Measurements from ENCODE around the gene DNAJC4. TPM values are rescaled to one million over a fixed set of nuclear protein-coding genes. Genes with fewer than 3 reads are reported as not detected.

The DNAJC4 gene
- total RNA-seq, 1 experiment from 2014 or later: 57.1 TPM

DNA sequence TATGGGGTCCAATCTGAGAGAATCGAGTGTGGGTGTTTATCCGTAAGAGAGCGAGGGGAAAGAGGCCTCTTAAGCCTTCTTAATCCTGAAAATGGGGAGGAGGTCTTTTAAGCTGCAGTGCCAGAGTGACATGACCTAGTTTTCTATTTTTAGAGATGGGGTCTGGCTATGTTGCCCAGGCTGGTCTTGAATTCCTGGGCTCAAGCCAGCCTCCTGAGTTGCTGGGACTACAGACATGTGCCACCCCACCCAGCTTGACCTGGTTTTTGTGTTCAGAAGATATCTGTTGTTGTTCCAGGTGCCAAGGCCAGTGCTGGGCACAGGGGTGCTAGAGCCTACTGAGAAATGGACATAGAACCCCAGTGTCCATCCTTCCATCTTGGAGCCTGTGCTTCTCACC is 52.7 kb downstream of the DNAJC4 start:
- no TSS peak for BruUV-seq (replicated peaks)
- POLR2A ChIA-PET (ENCODE audit: unreplicated experiment): no interaction called here
- Histone ChIP-seq H4K20me1 (ENCODE audit: insufficient read depth) (no peaks in the 10 kb centered on the region), H3K27ac (no peak overlapping the region), H3K79me2 (ENCODE audit: low read depth) (peaks cover 15% of the 10 kb centered on the region; the same call in 1 of the 2 replicates), H3K4me2 (peak overlapping the region; percentile 82; the same call in 1 of the 2 replicates), H2AFZ (no peak overlapping the region), H3F3A (ENCODE audit: insufficient read depth, low read depth) (peaks cover 17% of the 10 kb centered on the region; the same call in 1 of the 2 replicates), H3K9me2 (ENCODE audit: insufficient read depth) (no peaks in the 10 kb centered on the region), H3K4me3 (no peak overlapping the region), H3K36me3 (ENCODE audit: low read depth) (no peaks in the 10 kb centered on the region), H3K27me3 (ENCODE audit: insufficient read depth, low read depth) (no peaks in the 10 kb centered on the region), H3K9me3 (ENCODE audit: insufficient read depth, low read depth) (no peaks in the 10 kb centered on the region), H3K4me1 (replicated peaks; ENCODE audit: insufficient read depth) (peaks cover 22% of the 10 kb centered on the region)
- CTCF ChIA-PET: interaction anchor here (0.6 to 0.7 kb wide), 3 partner anchors 23 to 98 kb away, joined by 3 to 7 read pairs (median 3); no protein-coding TSS in a partner anchor
- intact Hi-C loops (cut with micrococcal nuclease; ENCODE audit: unreplicated experiment): no loop called here
- peak in 1 of 2 experiments; percentile 15 for DNase-seq
- no peak for TF ChIP-seq EZH2 (IDR thresholded peaks at IDR 0.05; ENCODE audit: low read depth)
- TF ChIP-seq, protein P1, sequence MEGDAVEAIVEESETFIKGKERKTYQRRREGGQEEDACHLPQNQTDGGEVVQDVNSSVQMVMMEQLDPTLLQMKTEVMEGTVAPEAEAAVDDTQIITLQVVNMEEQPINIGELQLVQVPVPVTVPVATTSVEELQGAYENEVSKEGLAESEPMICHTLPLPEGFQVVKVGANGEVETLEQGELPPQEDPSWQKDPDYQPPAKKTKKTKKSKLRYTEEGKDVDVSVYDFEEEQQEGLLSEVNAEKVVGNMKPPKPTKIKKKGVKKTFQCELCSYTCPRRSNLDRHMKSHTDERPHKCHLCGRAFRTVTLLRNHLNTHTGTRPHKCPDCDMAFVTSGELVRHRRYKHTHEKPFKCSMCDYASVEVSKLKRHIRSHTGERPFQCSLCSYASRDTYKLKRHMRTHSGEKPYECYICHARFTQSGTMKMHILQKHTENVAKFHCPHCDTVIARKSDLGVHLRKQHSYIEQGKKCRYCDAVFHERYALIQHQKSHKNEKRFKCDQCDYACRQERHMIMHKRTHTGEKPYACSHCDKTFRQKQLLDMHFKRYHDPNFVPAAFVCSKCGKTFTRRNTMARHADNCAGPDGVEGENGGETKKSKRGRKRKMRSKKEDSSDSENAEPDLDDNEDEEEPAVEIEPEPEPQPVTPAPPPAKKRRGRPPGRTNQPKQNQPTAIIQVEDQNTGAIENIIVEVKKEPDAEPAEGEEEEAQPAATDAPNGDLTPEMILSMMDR (conservative IDR thresholded peaks at IDR 0.05): no peak

Other genes with a start within 250 kb of the DNAJC4 start
- 105 and 119 TPM in 2 replicates for gene OTUB1, start 244.1 kb upstream of the DNAJC4 start, total RNA-seq (2021)
- 0.25 and 0.44 TPM in 2 replicates for gene FLRT1, start 194.6 kb upstream of the DNAJC4 start, total RNA-seq (2021)
- gene MACROD1, start 64.4 kb upstream of the DNAJC4 start, total RNA-seq (2021): 41.0 and 68.8 TPM in 2 replicates
- 267 and 299 TPM in 2 replicates for gene STIP1, start 44.4 kb upstream of the DNAJC4 start, total RNA-seq (2021)
- 5.0 and 6.6 TPM in 2 replicates for gene FERMT3, start 23.8 kb upstream of the DNAJC4 start, total RNA-seq (2021)
- gene TRPT1, start 4.4 kb upstream of the DNAJC4 start, total RNA-seq (2021): 55.2 and 76.2 TPM in 2 replicates
- gene NUDT22, start 4.3 kb upstream of the DNAJC4 start, total RNA-seq (2021): 87.4 and 112 TPM in 2 replicates
- 110 and 129 TPM in 2 replicates for gene VEGFB, start 4.0 kb downstream of the DNAJC4 start, total RNA-seq (2021)
- gene FKBP2, start 10.5 kb downstream of the DNAJC4 start, total RNA-seq (2021): 84.2 and 93.2 TPM in 2 replicates
- gene PPP1R14B, start 16.4 kb downstream of the DNAJC4 start, total RNA-seq (2021): 385 and 435 TPM in 2 replicates
- 73.2 and 79.6 TPM in 2 replicates for gene PLCB3, start 21.0 kb downstream of the DNAJC4 start, total RNA-seq (2021)
- gene BAD, start 54.1 kb downstream of the DNAJC4 start, total RNA-seq (2021): 94.3 and 94.4 TPM in 2 replicates
- gene GPR137, start 55.3 kb downstream of the DNAJC4 start, total RNA-seq (2021): 72.8 and 110 TPM in 2 replicates
- gene KCNK4, start 60.8 kb downstream of the DNAJC4 start, total RNA-seq (2021): 0.53 and 0.57 TPM in 2 replicates
- gene CATSPERZ, start 69.8 kb downstream of the DNAJC4 start, total RNA-seq (2021): 1.3 TPM in 1 of 2 replicates, not detected in the other
- 61.0 and 64.6 TPM in 2 replicates for gene ESRRA, start 75.0 kb downstream of the DNAJC4 start, total RNA-seq (2021)
- 264 and 275 TPM in 2 replicates for gene TRMT112, start 87.0 kb downstream of the DNAJC4 start, total RNA-seq (2021)
- gene PRDX5, start 87.6 kb downstream of the DNAJC4 start, total RNA-seq (2021): 381 and 441 TPM in 2 replicates
- gene CCDC88B, start 109.7 kb downstream of the DNAJC4 start, total RNA-seq (2021): 9.6 and 15.1 TPM in 2 replicates
- 60.6 and 64.3 TPM in 2 replicates for gene RPS6KA4, start 128.6 kb downstream of the DNAJC4 start, total RNA-seq (2021)

Measured in PC-9 (cell line).